GM12878 (cell line): ENCODE data around the gene P2RX7. TPM values are rescaled to one million over a fixed set of nuclear protein-coding genes. Genes with fewer than 3 reads are reported as not detected.

ENCODE experiments used
- ATAC-seq: fragments of 200-7000 bp; cut with Tn5 transposase; 3 replicates; pipeline ENCODE4 v1.9.1; 2020; ENCODE audit warnings: mild to moderate bottlenecking, moderate library complexity
- BruUV-seq: library from RNA; stranded (reverse); fragments of 400-500 nt; replicated peaks from 2 replicates; lab custom pipeline; 2021; lab: Mats Ljungman, UMichigan
- CTCF ChIA-PET: fragments of 300-600 bp; sonication (Branson Sonifier 250); formaldehyde crosslinking; extraction: SDS; loops from one replicate; lab custom pipeline; 2021; ENCODE audit warnings: inconsistent platforms; lab: Yijun Ruan, JAX
- POLR2A ChIA-PET: fragments of 350-600 bp; formaldehyde crosslinking; extraction: SDS; loops from one replicate; lab custom pipeline; 2021; ENCODE audit warnings: inconsistent platforms; lab: Charles Lee
- RAD21 ChIA-PET: fragments of 300-600 bp; sonication (Branson Sonifier 250); formaldehyde crosslinking; loops from one replicate; lab custom pipeline; 2023; ENCODE audit warnings: antibody characterized with exemption; ENCODE audit not compliant: unreplicated experiment; lab: Charles Lee
- SMC1A ChIA-PET: fragments of 300-600 bp; sonication (Branson Sonifier 250); formaldehyde crosslinking; loops from one replicate; lab custom pipeline; 2023; ENCODE audit not compliant: unreplicated experiment, uncharacterized antibody; lab: Charles Lee
- DNase-seq: peaks from one replicate; pipeline ENCODE4 v3.0.0-alpha.2; 2011; ENCODE audit warnings: low read depth, low spot score
- FAIRE-seq: peaks from 3 replicates; lab custom pipeline; 2011; peaks lifted over from hg19 to GRCh38; lab: Jason Lieb, UNC
- H2AFZ ChIP-seq: 2 replicates; pipeline ENCODE4 v1.6.0; 2011; ENCODE audit warnings: low read depth, low read length, control low read depth; ENCODE audit not compliant: control insufficient read depth
- H3K27ac ChIP-seq: 2 replicates; pipeline ENCODE4 v1.5.1; 2011; ENCODE audit warnings: control low read depth; ENCODE audit not compliant: control insufficient read depth, insufficient read depth
- H3K27me3 ChIP-seq, 2 experiments: replicated peaks in 1 of 2; 2 replicates each; pipeline versions ENCODE4 v1.6.0 to v1.6.1; 2011; ENCODE audit warnings: low read length in 1 of 2; ENCODE audit not compliant: control insufficient read depth in 2 of 2, insufficient read depth in 2 of 2
- H3K36me3 ChIP-seq, 2 experiments: 2 replicates each; pipeline ENCODE4 v1.5.1; 2011; ENCODE audit warnings: low read length in 1 of 2; ENCODE audit not compliant: control insufficient read depth in 2 of 2, insufficient read depth in 2 of 2
- H3K4me1 ChIP-seq: 2 replicates; pipeline ENCODE4 v1.6.1; 2011; ENCODE audit warnings: mild to moderate bottlenecking, low read length, moderate library complexity, mixed read lengths; ENCODE audit not compliant: control insufficient read depth, insufficient read depth
- H3K4me2 ChIP-seq: 2 replicates; pipeline ENCODE4 v1.6.0; 2011; ENCODE audit warnings: control low read depth; ENCODE audit not compliant: control insufficient read depth, insufficient read depth
- H3K4me3 ChIP-seq: fragments of 200-600 bp; sonication (generic); 2 replicates; pipeline ENCODE4 v1.5.1; 2016
- H3K79me2 ChIP-seq: 2 replicates; pipeline ENCODE4 v1.6.0; 2011; ENCODE audit warnings: low read length; ENCODE audit not compliant: control insufficient read depth, insufficient read depth
- H3K9ac ChIP-seq: 2 replicates; pipeline ENCODE4 v1.8.0; 2011; ENCODE audit warnings: low read length, control low read depth, mixed read lengths; ENCODE audit not compliant: control insufficient read depth, insufficient read depth
- H3K9me3 ChIP-seq: replicated peaks from 3 replicates; pipeline ENCODE4 v1.5.1; 2011; ENCODE audit warnings: mild to moderate bottlenecking, low read length; ENCODE audit not compliant: control insufficient read depth, insufficient read depth
- H4K20me1 ChIP-seq: 2 replicates; pipeline ENCODE4 v1.6.0; 2011; ENCODE audit not compliant: control insufficient read depth, insufficient read depth
- BACH1 ChIP-seq: fragments of 450-650 bp; IDR thresholded peaks from 2 replicates; pipeline ENCODE4 v1.6.1; 2017; ENCODE audit warnings: mild to moderate bottlenecking, borderline replicate concordance
- BRCA1 ChIP-seq: IDR thresholded peaks from 2 replicates; pipeline ENCODE4 v1.6.1; 2011; ENCODE audit warnings: low read depth, low read length, improper control_type of control experiment
- CTCF ChIP-seq, 3 experiments: IDR thresholded peaks in 2 of 3; conservative IDR thresholded peaks in 1 of 3; 2 replicates each; pipeline ENCODE4 v1.5.1; 2011; ENCODE audit warnings: low read depth in 3 of 3, low read length in 3 of 3, mild to moderate bottlenecking in 3 of 3, control low read depth in 2 of 3, moderate library complexity in 2 of 3, inconsistent platforms in 1 of 3, mixed read lengths in 1 of 3; ENCODE audit not compliant: control insufficient read depth in 2 of 3, insufficient read depth in 1 of 3; ENCODE audit errors: extremely low read depth in 1 of 3
- HDAC6 ChIP-seq: fragments of 200-600 bp; sonication (generic); IDR thresholded peaks from one replicate; pipeline ENCODE4 v1.8.0; 2017; ENCODE audit warnings: antibody characterized with exemption; ENCODE audit not compliant: unreplicated experiment
- MTA3 ChIP-seq: IDR thresholded peaks from 2 replicates; pipeline ENCODE4 v1.6.1; 2012; ENCODE audit warnings: low read length, inconsistent platforms, borderline replicate concordance
- MXI1 ChIP-seq: fragments of 150-350 bp; IDR thresholded peaks from 2 replicates; pipeline ENCODE4 v1.6.1; 2011; ENCODE audit warnings: low read depth, mild to moderate bottlenecking, inconsistent platforms, low read length, improper control_type of control experiment
- MYC ChIP-seq: IDR thresholded peaks from 2 replicates; pipeline ENCODE4 v1.6.1; 2011; ENCODE audit warnings: mild to moderate bottlenecking, low read length, moderate library complexity, inconsistent platforms; ENCODE audit not compliant: insufficient read depth, insufficient replicate concordance, insufficient read length, severe bottlenecking
- NFXL1 ChIP-seq: fragments of 450-650 bp; IDR thresholded peaks from 2 replicates; pipeline ENCODE4 v1.6.1; 2017; ENCODE audit warnings: antibody characterized with exemption, mild to moderate bottlenecking, borderline replicate concordance
- NFYA ChIP-seq: IDR thresholded peaks from 2 replicates; pipeline ENCODE4 v1.6.1; 2011; ENCODE audit warnings: low read depth, mild to moderate bottlenecking, low read length, improper control_type of control experiment, borderline replicate concordance
- PAX8 ChIP-seq: fragments of 450-650 bp; IDR thresholded peaks from 2 replicates; pipeline ENCODE4 v1.6.1; 2017; ENCODE audit warnings: mild to moderate bottlenecking, moderate library complexity
- SMAD1 ChIP-seq: fragments of 450-650 bp; IDR thresholded peaks from 2 replicates; pipeline ENCODE4 v1.6.1; 2018; ENCODE audit warnings: mild to moderate bottlenecking, low read depth; ENCODE audit not compliant: partially characterized antibody
- TBL1XR1 ChIP-seq: IDR thresholded peaks from 2 replicates; pipeline ENCODE4 v1.6.1; 2012; ENCODE audit warnings: low read depth, low read length, improper control_type of control experiment
- TCF12 ChIP-seq: IDR thresholded peaks from 2 replicates; pipeline ENCODE4 v1.6.1; 2011; ENCODE audit warnings: low read depth, mild to moderate bottlenecking, low read length
- TCF7 ChIP-seq: IDR thresholded peaks from 2 replicates; pipeline ENCODE4 v1.6.1; 2014; ENCODE audit warnings: antibody characterized with exemption, borderline replicate concordance
- WGBS: methylation state at CpG from one replicate; pipeline ENCODE4 v1.1.6; 2016; ENCODE audit warnings: low lambda C conversion rate; ENCODE audit not compliant: insufficient replicate concordance, insufficient coverage; ENCODE audit errors: missing lambda C conversion rate; 5-methylcytosine and 5-hydroxymethylcytosine counted together
- in situ Hi-C: fragments of 300-500 bp; cut with MboI; formaldehyde crosslinking; loops from 9 replicates; pipeline ENCODE4 v1.14.3; 2018; ENCODE audit warnings: mixed read lengths
- intact Hi-C: fragments of 100-400 bp; cut with micrococcal nuclease; formaldehyde crosslinking; loops from one replicate; pipeline ENCODE4 v1.14.2; 2022; ENCODE audit not compliant: unreplicated experiment
- polyA plus RNA-seq, 11 experiments: library from polyadenylated mRNA; depleted of rRNA in 4 of 11; unstranded in 6 of 11; stranded (reverse) in 5 of 11; fragments of >200 nt; fragmentation: Nextera tagmentation in 4 of 11; fragmentation: Illumina TruSeq in 1 of 11; extraction: Ambion mirVana in 4 of 11; extraction: Trizol in 1 of 11; gene quantifications; 1 replicate in 1 of 11; 2 replicates in 10 of 11; pipeline versions ENCODE4 v1.2.1 to v1.2.3, GENCODE V29; 2011 to 2016; ENCODE audit warnings: inconsistent platforms in 2 of 11, missing spikeins in 2 of 11, low read depth in 1 of 11
- total RNA-seq, 4 experiments: library from RNA; depleted of rRNA in 3 of 4; stranded (reverse); fragments of >200 nt in 3 of 4; fragmentation: Illumina TruSeq in 1 of 4; extraction: Trizol in 1 of 4; gene quantifications; 2 replicates each; pipeline versions ENCODE4 v1.2.1 to v1.2.3, GENCODE V29; 2013 to 2021
- TF ChIP-seq, protein P1 (sequence below): fragments of 450-650 bp; IDR thresholded peaks from 2 replicates; pipeline ENCODE4 v1.6.1; 2018; ENCODE audit warnings: mild to moderate bottlenecking, low read depth, moderate library complexity; ENCODE audit not compliant: partially characterized antibody
- TF ChIP-seq, protein P2 (sequence below): IDR thresholded peaks from 2 replicates; pipeline ENCODE4 v1.6.1; 2011; ENCODE audit warnings: borderline replicate concordance, low read depth, mild to moderate bottlenecking, moderate library complexity, low read length; ENCODE audit not compliant: insufficient read depth, poor library complexity, severe bottlenecking
- TF ChIP-seq, protein P3 (sequence below): IDR thresholded peaks from 2 replicates; pipeline ENCODE4 v1.6.1; 2012; ENCODE audit warnings: low read depth, low read length, improper control_type of control experiment

The P2RX7 gene
- total and polyA plus RNA-seq, 10 of the 15 experiments (the other 5 are each of a cell fraction or from before 2014, with no cell fraction given) = 0.74 to 2.6 (median 1.5) TPM

GRCh38 chr12:121222847-121223246 is 90.2 kb downstream of the P2RX7 start:
- in situ Hi-C loops = no loop called here
- TF ChIP-seq, protein P1, sequence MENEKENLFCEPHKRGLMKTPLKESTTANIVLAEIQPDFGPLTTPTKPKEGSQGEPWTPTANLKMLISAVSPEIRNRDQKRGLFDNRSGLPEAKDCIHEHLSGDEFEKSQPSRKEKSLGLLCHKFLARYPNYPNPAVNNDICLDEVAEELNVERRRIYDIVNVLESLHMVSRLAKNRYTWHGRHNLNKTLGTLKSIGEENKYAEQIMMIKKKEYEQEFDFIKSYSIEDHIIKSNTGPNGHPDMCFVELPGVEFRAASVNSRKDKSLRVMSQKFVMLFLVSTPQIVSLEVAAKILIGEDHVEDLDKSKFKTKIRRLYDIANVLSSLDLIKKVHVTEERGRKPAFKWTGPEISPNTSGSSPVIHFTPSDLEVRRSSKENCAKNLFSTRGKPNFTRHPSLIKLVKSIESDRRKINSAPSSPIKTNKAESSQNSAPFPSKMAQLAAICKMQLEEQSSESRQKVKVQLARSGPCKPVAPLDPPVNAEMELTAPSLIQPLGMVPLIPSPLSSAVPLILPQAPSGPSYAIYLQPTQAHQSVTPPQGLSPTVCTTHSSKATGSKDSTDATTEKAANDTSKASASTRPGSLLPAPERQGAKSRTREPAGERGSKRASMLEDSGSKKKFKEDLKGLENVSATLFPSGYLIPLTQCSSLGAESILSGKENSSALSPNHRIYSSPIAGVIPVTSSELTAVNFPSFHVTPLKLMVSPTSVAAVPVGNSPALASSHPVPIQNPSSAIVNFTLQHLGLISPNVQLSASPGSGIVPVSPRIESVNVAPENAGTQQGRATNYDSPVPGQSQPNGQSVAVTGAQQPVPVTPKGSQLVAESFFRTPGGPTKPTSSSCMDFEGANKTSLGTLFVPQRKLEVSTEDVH = no peak
- TF ChIP-seq, protein P2, sequence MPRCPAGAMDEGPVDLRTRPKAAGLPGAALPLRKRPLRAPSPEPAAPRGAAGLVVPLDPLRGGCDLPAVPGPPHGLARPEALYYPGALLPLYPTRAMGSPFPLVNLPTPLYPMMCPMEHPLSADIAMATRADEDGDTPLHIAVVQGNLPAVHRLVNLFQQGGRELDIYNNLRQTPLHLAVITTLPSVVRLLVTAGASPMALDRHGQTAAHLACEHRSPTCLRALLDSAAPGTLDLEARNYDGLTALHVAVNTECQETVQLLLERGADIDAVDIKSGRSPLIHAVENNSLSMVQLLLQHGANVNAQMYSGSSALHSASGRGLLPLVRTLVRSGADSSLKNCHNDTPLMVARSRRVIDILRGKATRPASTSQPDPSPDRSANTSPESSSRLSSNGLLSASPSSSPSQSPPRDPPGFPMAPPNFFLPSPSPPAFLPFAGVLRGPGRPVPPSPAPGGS = no peak
- TF ChIP-seq TBL1XR1 (no peak), BACH1 (no peak), NFYA (no peak), CTCF (IDR thresholded peaks at IDR 0.05 in 2 of 3, conservative IDR thresholded peaks at IDR 0.05 in 1 of 3; ENCODE audit: control insufficient read depth in 2 of 3, extremely low read depth in 1 of 3, insufficient read depth in 1 of 3, low read depth in 3 of 3, low read length in 3 of 3) (no peak), BRCA1 (no peak), TCF7 (no peak), MYC (no peak), HDAC6 (no peak), MTA3 (no peak), PAX8 (no peak), TCF12 (no peak), SMAD1 (no peak), NFXL1 (no peak), MXI1 (no peak)
- TF ChIP-seq, protein P3, sequence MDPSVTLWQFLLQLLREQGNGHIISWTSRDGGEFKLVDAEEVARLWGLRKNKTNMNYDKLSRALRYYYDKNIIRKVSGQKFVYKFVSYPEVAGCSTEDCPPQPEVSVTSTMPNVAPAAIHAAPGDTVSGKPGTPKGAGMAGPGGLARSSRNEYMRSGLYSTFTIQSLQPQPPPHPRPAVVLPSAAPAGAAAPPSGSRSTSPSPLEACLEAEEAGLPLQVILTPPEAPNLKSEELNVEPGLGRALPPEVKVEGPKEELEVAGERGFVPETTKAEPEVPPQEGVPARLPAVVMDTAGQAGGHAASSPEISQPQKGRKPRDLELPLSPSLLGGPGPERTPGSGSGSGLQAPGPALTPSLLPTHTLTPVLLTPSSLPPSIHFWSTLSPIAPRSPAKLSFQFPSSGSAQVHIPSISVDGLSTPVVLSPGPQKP = no peak

More at GRCh38 chr12:121222847-121223246, 90.2 kb downstream of the P2RX7 start:
- ChIA-PET SMC1A (no interaction called here), RAD21 (interaction anchor here (1.2 kb wide), 1 partner anchor 104 kb away, joined by 3 read pairs; no protein-coding TSS in a partner anchor), POLR2A (no interaction called here), CTCF (interaction anchor here (0.6 to 5.5 kb wide), 3 partner anchors 162 to 641 kb away, joined by 3 to 32 read pairs (median 4); no protein-coding TSS in a partner anchor)
- no peaks in the 10 kb centered on the region for H3K79me2 ChIP-seq
- H3K4me3 ChIP-seq = no peak overlapping the region
- WGBS = 63% methylated on average over 10 of the region's 10 CpGs
- no peak overlapping the region for H3K27ac ChIP-seq
- no TSS peak for BruUV-seq
- peaks cover 0 to 4% of the 10 kb centered on the region in 2 experiments; a peak in 3 of 4 replicates for H3K36me3 ChIP-seq
- intact Hi-C loops = no loop called here
- ATAC-seq (peak; percentile 31), DNase-seq (no peak), FAIRE-seq (no peak)
- no peak overlapping the region for H2AFZ ChIP-seq
- no peaks in the 10 kb centered on the region for H3K27me3 ChIP-seq
- no peaks in the 10 kb centered on the region for H4K20me1 ChIP-seq
- H3K4me1 ChIP-seq = peaks cover 16% of the 10 kb centered on the region
- no peaks in the 10 kb centered on the region for H3K9me3 ChIP-seq
- no peak overlapping the region for H3K9ac ChIP-seq
- H3K4me2 ChIP-seq = no peak overlapping the region
